GM12874 (cell line): Measurements from ENCODE around the gene MYO7A.

Experiments used
- CTCF ChIP-seq: IDR thresholded peaks from 2 replicates; pipeline ENCODE4 v1.5.1; 2011; ENCODE audit warnings: low read depth, mild to moderate bottlenecking, control low read depth, low read length, moderate library complexity; ENCODE audit not compliant: insufficient read depth

Gene MYO7A

GRCh38 chr11:77122576-77123212, 5.4 kb upstream of the MYO7A start:
- no peak for TF ChIP-seq CTCF

GRCh38 chr11:77123591-77123990, 4.5 kb upstream of the MYO7A start:
- TF ChIP-seq CTCF, result no peak

- TF ChIP-seq CTCF, result no peak
These were observed 4.0 kb upstream of the MYO7A start for GRCh38 chr11:77124041-77124440.

- no peak for TF ChIP-seq CTCF
These were observed 3.6 kb upstream of the MYO7A start for GRCh38 chr11:77124488-77124887.

GRCh38 chr11:77125191-77125590, 2.9 kb upstream of the MYO7A start:
- no peak for TF ChIP-seq CTCF

GRCh38 chr11:77125695-77126094, 2.4 kb upstream of the MYO7A start:
- no peak for TF ChIP-seq CTCF

GRCh38 chr11:77126156-77126775, 1.8 kb upstream of the MYO7A start:
- TF ChIP-seq CTCF, result no peak
